CD4-positive, alpha-beta T cell treated with Interleukin-2 at 100 ng/mL for 4 hours (primary cell): ENCODE measurements around the gene EXD3.

Source experiments
- DNase-seq: peaks from one replicate; pipeline ENCODE4 v3.0.0-alpha.2; 2020; ENCODE audit warnings: low spot score

EXD3 gene

GRCh38 chr9:137432687-137433348 is 9.9 kb upstream of the EXD3 start:
- DNase-seq: no peak

- DNase-seq: no peak
These were observed 8.5 kb upstream of the EXD3 start for GRCh38 chr9:137431416-137431931.

- no peak for DNase-seq
These were observed 7.9 kb upstream of the EXD3 start for GRCh38 chr9:137430723-137431415.

GRCh38 chr9:137429974-137430722 is 7.2 kb upstream of the EXD3 start:
- DNase-seq: no peak

- no peak for DNase-seq
These were observed 6.6 kb upstream of the EXD3 start for GRCh38 chr9:137429546-137429890.

- DNase-seq: no peak
These were observed 6.0 kb upstream of the EXD3 start for GRCh38 chr9:137428841-137429545.

GRCh38 chr9:137428311-137428630 is 5.3 kb upstream of the EXD3 start:
- no peak for DNase-seq

GRCh38 chr9:137427454-137428310 is 4.7 kb upstream of the EXD3 start:
- DNase-seq: no peak

- DNase-seq: no peak
These were observed 3.2 kb upstream of the EXD3 start for GRCh38 chr9:137426018-137426681.

GRCh38 chr9:137423514-137424291 is 741 bp upstream of the EXD3 start:
- DNase-seq: no peak

GRCh38 chr9:137421838-137422603 is 941 bp downstream of the EXD3 start:
- DNase-seq: no peak

- no peak for DNase-seq
These were observed 5.6 kb downstream of the EXD3 start for GRCh38 chr9:137417161-137418021.

GRCh38 chr9:137416563-137417151 is 6.3 kb downstream of the EXD3 start:
- DNase-seq: no peak

GRCh38 chr9:137416006-137416562 is 6.9 kb downstream of the EXD3 start:
- no peak for DNase-seq

- no peak for DNase-seq
These were observed 7.5 kb downstream of the EXD3 start for GRCh38 chr9:137415451-137415850.

GRCh38 chr9:137412431-137412830 is 10.5 kb downstream of the EXD3 start:
- no peak for DNase-seq

GRCh38 chr9:137411645-137412380 is 11.1 kb downstream of the EXD3 start:
- peak; percentile 51 for DNase-seq
